A549 (cell line): ENCODE results near the gene RAB8B. TPM values are rescaled to one million over a fixed set of nuclear protein-coding genes. Genes with fewer than 3 reads are reported as not detected.

ENCODE experiments used
- ATAC-seq, 2 experiments: fragments of 200-7000 bp in 1 of 2; fragments of >200 bp in 1 of 2; cut with Nextera tagmentation in 1 of 2; cut with Tn5 transposase in 1 of 2; 3 replicates each; pipeline versions ENCODE4 v1.8.0 to v1.9.1; 2018 to 2020; ENCODE audit warnings: mild to moderate bottlenecking in 1 of 2, moderate library complexity in 1 of 2
- CTCF ChIA-PET: fragments of 300-600 bp; sonication (Branson Sonifier 250); formaldehyde crosslinking; extraction: SDS; loops from one replicate; lab custom pipeline; 2021; ENCODE audit warnings: antibody characterized with exemption, inconsistent platforms; lab: Yijun Ruan, JAX
- POLR2A ChIA-PET: fragments of 350-600 bp; formaldehyde crosslinking; extraction: SDS; loops from one replicate; lab custom pipeline; 2021; ENCODE audit warnings: antibody characterized with exemption, inconsistent platforms; lab: Yijun Ruan, JAX
- DNase-seq, 2 experiments: peaks; one replicate each; pipeline versions ENCODE4 v3.0.0 to v3.0.0-alpha.2; 2011 to 2016; ENCODE audit warnings: low read depth in 1 of 2, low spot score in 1 of 2
- FAIRE-seq: peaks from 2 replicates; lab custom pipeline; 2011; peaks lifted over from hg19 to GRCh38; lab: Jason Lieb, UNC
- H3K27ac ChIP-seq, 2 experiments: fragments of >200 bp; sonication (Bioruptor Twin); formaldehyde crosslinking; 3 replicates each; pipeline ENCODE4 v1.5.1; 2016 to 2017
- H3K4me1 ChIP-seq: fragments of >200 bp; sonication (Bioruptor Twin); formaldehyde crosslinking; 3 replicates; pipeline ENCODE4 v1.6.1; 2016
- H3K4me2 ChIP-seq: fragments of >200 bp; sonication (Bioruptor Twin); formaldehyde crosslinking; 3 replicates; pipeline ENCODE4 v1.6.1; 2016
- H3K4me3 ChIP-seq: fragments of >200 bp; sonication (Bioruptor Twin); formaldehyde crosslinking; 3 replicates; pipeline ENCODE4 v1.5.1; 2016
- H3K9me3 ChIP-seq: fragments of >200 bp; sonication (Bioruptor Twin); formaldehyde crosslinking; 3 replicates; pipeline ENCODE4 v1.6.1; 2016
- CBX2 ChIP-seq: fragments of 200-600 bp; sonication (generic); IDR thresholded peaks from 2 replicates; pipeline ENCODE4 v1.6.1; 2016; ENCODE audit warnings: low read depth, mild to moderate bottlenecking, borderline replicate concordance
- CEBPB ChIP-seq, 2 experiments: fragments of >200 bp in 1 of 2; sonication (Bioruptor Twin) in 1 of 2; formaldehyde crosslinking in 1 of 2; IDR thresholded peaks; 2 replicates each; pipeline ENCODE4 v1.6.1; 2012 to 2016
- CHD2 ChIP-seq: fragments of 150-350 bp; IDR thresholded peaks from 2 replicates; pipeline ENCODE4 v1.6.1; 2014; ENCODE audit warnings: low read length; ENCODE audit not compliant: partially characterized antibody
- ESRRA ChIP-seq: fragments of 150-350 bp; IDR thresholded peaks from 2 replicates; pipeline ENCODE4 v1.6.1; 2014; ENCODE audit warnings: mild to moderate bottlenecking, low read length, borderline replicate concordance
- GATA3 ChIP-seq: IDR thresholded peaks from 2 replicates; pipeline ENCODE4 v1.6.1; 2012; ENCODE audit warnings: borderline replicate concordance
- HOXA7 ChIP-seq: fragments of 250-450 bp; sonication (Bioruptor Pico); IDR thresholded peaks from 2 replicates; pipeline ENCODE4 v1.5.0; 2020; ENCODE audit warnings: mild to moderate bottlenecking, moderate library complexity
- HOXB13 ChIP-seq: fragments of 250-450 bp; sonication (Bioruptor Pico); IDR thresholded peaks from 2 replicates; pipeline ENCODE4 v1.5.0; 2020; ENCODE audit warnings: low read depth, mild to moderate bottlenecking, moderate library complexity
- MYC ChIP-seq: IDR thresholded peaks from 2 replicates; pipeline ENCODE4 v1.6.1; 2012; ENCODE audit warnings: mild to moderate bottlenecking, inconsistent platforms, low read length, improper control_type of control experiment, borderline replicate concordance
- NFE2L2 ChIP-seq: fragments of 150-350 bp; conservative IDR thresholded peaks from 2 replicates; pipeline ENCODE4 v1.6.1; 2014; ENCODE audit warnings: low read length
- NPAS2 ChIP-seq: fragments of 250-450 bp; sonication (Bioruptor Pico); IDR thresholded peaks from 2 replicates; pipeline ENCODE4 v1.8.0; 2022; ENCODE audit warnings: mild to moderate bottlenecking, moderate library complexity, borderline replicate concordance
- PHF8 ChIP-seq: fragments of 200-600 bp; sonication (generic); IDR thresholded peaks from 2 replicates; pipeline ENCODE4 v1.6.1; 2016; ENCODE audit warnings: low read depth, mild to moderate bottlenecking, antibody characterized with exemption, moderate library complexity, borderline replicate concordance
- RAD21 ChIP-seq, 2 experiments: fragments of >200 bp in 1 of 2; sonication (Bioruptor Twin) in 1 of 2; formaldehyde crosslinking in 1 of 2; IDR thresholded peaks in 1 of 2; conservative IDR thresholded peaks in 1 of 2; 2 replicates in 1 of 2; 3 replicates in 1 of 2; pipeline ENCODE4 v1.6.1; 2012 to 2018; ENCODE audit warnings: inconsistent platforms in 1 of 2
- TFCP2L1 ChIP-seq: fragments of 250-450 bp; sonication (Bioruptor Pico); IDR thresholded peaks from 2 replicates; pipeline ENCODE4 v1.5.0; 2021; ENCODE audit warnings: mild to moderate bottlenecking
- TP53 ChIP-seq: fragments of 250-450 bp; sonication (Bioruptor Pico); IDR thresholded peaks from 2 replicates; pipeline ENCODE4 v1.5.0; 2021; ENCODE audit warnings: mild to moderate bottlenecking, moderate library complexity
- WGBS: methylation state at CpG from one replicate; pipeline ENCODE4 v1.1.6; 2017; ENCODE audit errors: missing lambda C conversion rate; 5-methylcytosine and 5-hydroxymethylcytosine counted together
- polyA plus RNA-seq, 4 experiments: library from polyadenylated mRNA; depleted of rRNA in 3 of 4; stranded (reverse); fragments of >200 nt; fragmentation: RNase III in 1 of 4; extraction: RNeasy Plus Mini Kit Qiagen cat#74134 plus additional on column Dnase treatment in 1 of 4; gene quantifications; 2 replicates in 3 of 4; 3 replicates in 1 of 4; pipeline ENCODE4 v1.2.3, GENCODE V29; 2011 to 2017
- TF ChIP-seq, protein P1 (sequence below): fragments of 250-450 bp; sonication (Bioruptor Pico); IDR thresholded peaks from 2 replicates; pipeline ENCODE4 v1.5.0; 2021; ENCODE audit warnings: mild to moderate bottlenecking, moderate library complexity, borderline replicate concordance
- TF ChIP-seq, protein P2 (sequence below): IDR thresholded peaks from 2 replicates; pipeline ENCODE4 v1.6.1; 2012
- TF ChIP-seq, protein P3 (sequence below): fragments of >200 bp; sonication (Bioruptor Twin); formaldehyde crosslinking; IDR thresholded peaks from 3 replicates; pipeline ENCODE4 v1.6.1; 2016
- TF ChIP-seq, protein P4 (sequence below): fragments of 200-600 bp; sonication (generic); IDR thresholded peaks from 2 replicates; pipeline ENCODE4 v1.6.1; 2016; ENCODE audit warnings: antibody characterized with exemption, mild to moderate bottlenecking, moderate library complexity
- TF ChIP-seq, protein P5 (sequence below): fragments of >200 bp; sonication (Bioruptor Twin); formaldehyde crosslinking; IDR thresholded peaks from 3 replicates; pipeline ENCODE4 v1.5.1; 2016

The RAB8B gene
- polyA plus RNA-seq, 2 of the 4 experiments (the other 2 are of a cell fraction), result 21.5 to 41.4 TPM

DNA sequence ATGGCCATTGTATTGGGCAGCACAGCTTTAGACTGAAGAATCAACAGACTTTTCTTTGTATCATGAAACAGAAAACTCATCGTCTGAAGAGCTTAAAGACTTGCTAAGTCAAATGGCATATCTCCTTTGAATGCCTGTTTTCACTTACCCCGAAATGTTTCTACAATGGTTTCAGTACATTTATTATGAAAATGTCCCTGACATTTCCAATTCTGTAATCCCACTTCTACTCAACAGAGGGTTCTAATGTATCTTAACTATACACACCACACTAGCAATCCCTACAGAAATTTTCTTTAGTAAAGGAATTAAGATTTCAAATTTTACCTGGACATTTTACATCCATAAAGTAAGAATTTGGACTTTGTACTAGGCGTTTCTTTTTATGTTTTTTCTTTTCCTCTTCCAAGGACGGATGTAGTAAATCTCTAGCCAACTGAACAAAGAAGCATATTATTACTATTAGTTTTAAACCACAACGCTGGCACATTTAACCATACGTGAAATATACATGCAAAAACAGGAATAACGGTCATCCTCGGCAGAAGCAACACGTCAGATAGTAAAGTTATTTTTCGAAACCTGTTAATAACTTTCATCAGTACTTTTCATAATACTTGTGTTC, 33.2 kb upstream of the RAB8B start:
- ATAC-seq, result no peak
- Histone ChIP-seq H3K4me1 (peaks cover 32% of the 10 kb centered on the region), H3K4me3 (peak overlapping the region; percentile 74), H3K27ac (peak overlapping the region; percentile 95 to 98), H3K4me2 (peak overlapping the region; percentile 78), H3K9me3 (no peaks in the 10 kb centered on the region)
- ChIA-PET CTCF (interaction anchor here (0.7 to 2.0 kb wide), 7 partner anchors 9 to 370 kb away, joined by 3 to 10 read pairs (median 3); no protein-coding TSS in a partner anchor), POLR2A (interaction anchor here (0.9 to 2.3 kb wide), 12 partner anchors 9 to 348 kb away, joined by 3 to 20 read pairs (median 6); partner anchors contain the start of gene USP3)
- DNase-seq, result no peak
- peak; percentile 63 for FAIRE-seq
- WGBS, result 2% methylated on average over 10 of the region's 10 CpGs
- no peak for TF ChIP-seq CHD2
- no peak for TF ChIP-seq HOXB13 (CRISPR knock-in tag)
- TF ChIP-seq HOXA7, result 0 out of 2 replicates have a peak, but pooled peaks have one; percentile 28
- TF ChIP-seq, protein P1, sequence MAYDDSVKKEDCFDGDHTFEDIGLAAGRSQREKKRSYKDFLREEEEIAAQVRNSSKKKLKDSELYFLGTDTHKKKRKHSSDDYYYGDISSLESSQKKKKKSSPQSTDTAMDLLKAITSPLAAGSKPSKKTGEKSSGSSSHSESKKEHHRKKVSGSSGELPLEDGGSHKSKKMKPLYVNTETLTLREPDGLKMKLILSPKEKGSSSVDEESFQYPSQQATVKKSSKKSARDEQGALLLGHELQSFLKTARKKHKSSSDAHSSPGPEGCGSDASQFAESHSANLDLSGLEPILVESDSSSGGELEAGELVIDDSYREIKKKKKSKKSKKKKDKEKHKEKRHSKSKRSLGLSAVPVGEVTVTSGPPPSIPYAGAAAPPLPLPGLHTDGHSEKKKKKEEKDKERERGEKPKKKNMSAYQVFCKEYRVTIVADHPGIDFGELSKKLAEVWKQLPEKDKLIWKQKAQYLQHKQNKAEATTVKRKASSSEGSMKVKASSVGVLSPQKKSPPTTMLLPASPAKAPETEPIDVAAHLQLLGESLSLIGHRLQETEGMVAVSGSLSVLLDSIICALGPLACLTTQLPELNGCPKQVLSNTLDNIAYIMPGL, result 0 out of 2 replicates have a peak, but pooled peaks have one; percentile 44
- TF ChIP-seq RAD21 (conservative IDR thresholded peaks at IDR 0.05 in 1 of 2, IDR thresholded peaks at IDR 0.05 in 1 of 2), result peak in 1 of 2 experiments; percentile 7; a peak in 2 of 5 replicates

DNA sequence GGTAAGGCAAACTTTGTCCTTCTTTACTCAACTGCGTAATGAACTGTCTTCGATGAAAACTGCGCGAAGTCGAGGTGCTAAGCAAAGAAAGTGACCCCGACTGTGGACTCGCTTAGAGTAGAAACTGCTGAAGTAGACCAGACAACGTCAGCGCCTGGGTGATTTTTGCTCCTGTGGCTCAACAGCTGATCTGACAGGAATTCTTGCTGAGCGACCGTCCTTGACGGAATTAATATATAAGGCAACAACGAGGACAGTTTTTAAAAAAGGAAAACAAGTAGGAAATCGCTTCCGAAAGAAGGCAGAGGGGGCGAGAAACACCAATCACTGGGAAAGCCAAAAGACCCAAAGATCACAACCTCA, 32.7 kb upstream of the RAB8B start:
- FAIRE-seq, result no peak

DNA sequence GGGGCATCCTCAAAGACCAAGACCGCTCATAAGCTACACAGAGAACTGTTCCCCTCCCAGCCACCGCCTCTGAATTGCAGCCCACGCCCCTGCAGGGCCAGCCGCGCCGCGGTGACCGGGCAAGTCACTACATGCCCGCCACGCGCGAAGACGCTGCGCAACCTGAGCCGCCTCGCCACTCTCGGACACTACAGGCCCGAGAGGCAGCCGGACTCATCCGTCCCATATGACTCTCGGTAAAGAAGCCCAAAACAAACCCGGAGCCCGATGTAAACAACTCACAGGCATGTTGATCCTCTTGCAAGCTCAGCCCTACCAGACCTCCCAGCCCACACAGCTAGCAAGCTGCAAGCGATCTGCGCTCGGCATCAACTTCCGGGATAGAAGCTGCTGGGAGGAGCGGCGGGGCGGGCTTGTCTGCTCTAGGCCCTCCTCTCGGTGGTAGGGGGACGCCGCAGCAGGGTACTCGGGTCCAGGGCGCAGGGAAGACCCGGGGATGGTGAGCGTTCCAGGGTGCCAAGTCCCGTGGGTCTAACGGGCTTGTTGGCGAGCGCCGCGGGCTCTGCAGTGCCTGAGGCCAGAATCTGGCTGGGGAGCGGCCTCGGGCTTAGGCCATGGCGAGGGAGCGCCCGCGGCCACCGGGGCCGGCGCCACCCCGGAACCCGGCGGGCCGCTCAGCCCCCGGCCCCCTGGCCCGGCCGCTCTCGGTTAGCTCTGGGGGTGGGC, 32.1 kb upstream of the RAB8B start, which contains the start of gene RPS27L:
TSS of gene RPS27L (minus strand) at position 360 of the 726 bp plus-strand sequence. CDS start at position 288, 72 bp downstream.
- H3K4me2 ChIP-seq, result peak within 1 kb of the TSS; percentile 86
- FAIRE-seq, result peak; percentile 93
- peak within 1 kb of the TSS; percentile 95 to 98 for H3K27ac ChIP-seq
- POLR2A ChIA-PET, result interaction anchor here (0.6 to 2.3 kb wide), 29 partner anchors 10 to 443 kb away, joined by 3 to 24 read pairs (median 4); partner anchors contain the start of genes APH1B, RAB8B and USP3
- no peaks in the 10 kb centered on the region for H3K9me3 ChIP-seq
- peaks cover 32% of the 10 kb centered on the region for H3K4me1 ChIP-seq
- WGBS, result 1% methylated on average over 57 of the region's 60 CpGs
- ATAC-seq, result peak; percentile 98
- CTCF ChIA-PET, result interaction anchor here (0.7 to 1.9 kb wide), 13 partner anchors 9 to 375 kb away, joined by 3 to 10 read pairs (median 3); partner anchors contain the start of gene APH1B
- H3K4me3 ChIP-seq, result peak within 1 kb of the TSS; percentile 74
- DNase-seq, result peak; percentile 96 to 98
- TF ChIP-seq CEBPB (IDR thresholded peaks at IDR 0.05), result no peak; a peak in 1 of 4 replicates
- peak; percentile 99 for TF ChIP-seq TP53 (CRISPR knock-in tag)
- TF ChIP-seq PHF8, result peak; percentile 75
- TF ChIP-seq NPAS2 (CRISPR knock-in tag), result no peak
- TF ChIP-seq, protein P2, sequence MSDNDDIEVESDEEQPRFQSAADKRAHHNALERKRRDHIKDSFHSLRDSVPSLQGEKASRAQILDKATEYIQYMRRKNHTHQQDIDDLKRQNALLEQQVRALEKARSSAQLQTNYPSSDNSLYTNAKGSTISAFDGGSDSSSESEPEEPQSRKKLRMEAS, result peak; percentile 92
- no peak for TF ChIP-seq NFE2L2
- no peak for TF ChIP-seq TFCP2L1 (CRISPR knock-in tag)
- TF ChIP-seq, protein P3, sequence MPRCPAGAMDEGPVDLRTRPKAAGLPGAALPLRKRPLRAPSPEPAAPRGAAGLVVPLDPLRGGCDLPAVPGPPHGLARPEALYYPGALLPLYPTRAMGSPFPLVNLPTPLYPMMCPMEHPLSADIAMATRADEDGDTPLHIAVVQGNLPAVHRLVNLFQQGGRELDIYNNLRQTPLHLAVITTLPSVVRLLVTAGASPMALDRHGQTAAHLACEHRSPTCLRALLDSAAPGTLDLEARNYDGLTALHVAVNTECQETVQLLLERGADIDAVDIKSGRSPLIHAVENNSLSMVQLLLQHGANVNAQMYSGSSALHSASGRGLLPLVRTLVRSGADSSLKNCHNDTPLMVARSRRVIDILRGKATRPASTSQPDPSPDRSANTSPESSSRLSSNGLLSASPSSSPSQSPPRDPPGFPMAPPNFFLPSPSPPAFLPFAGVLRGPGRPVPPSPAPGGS, result peak; percentile 96
- peak; percentile 74 for TF ChIP-seq MYC
- TF ChIP-seq, protein P4, sequence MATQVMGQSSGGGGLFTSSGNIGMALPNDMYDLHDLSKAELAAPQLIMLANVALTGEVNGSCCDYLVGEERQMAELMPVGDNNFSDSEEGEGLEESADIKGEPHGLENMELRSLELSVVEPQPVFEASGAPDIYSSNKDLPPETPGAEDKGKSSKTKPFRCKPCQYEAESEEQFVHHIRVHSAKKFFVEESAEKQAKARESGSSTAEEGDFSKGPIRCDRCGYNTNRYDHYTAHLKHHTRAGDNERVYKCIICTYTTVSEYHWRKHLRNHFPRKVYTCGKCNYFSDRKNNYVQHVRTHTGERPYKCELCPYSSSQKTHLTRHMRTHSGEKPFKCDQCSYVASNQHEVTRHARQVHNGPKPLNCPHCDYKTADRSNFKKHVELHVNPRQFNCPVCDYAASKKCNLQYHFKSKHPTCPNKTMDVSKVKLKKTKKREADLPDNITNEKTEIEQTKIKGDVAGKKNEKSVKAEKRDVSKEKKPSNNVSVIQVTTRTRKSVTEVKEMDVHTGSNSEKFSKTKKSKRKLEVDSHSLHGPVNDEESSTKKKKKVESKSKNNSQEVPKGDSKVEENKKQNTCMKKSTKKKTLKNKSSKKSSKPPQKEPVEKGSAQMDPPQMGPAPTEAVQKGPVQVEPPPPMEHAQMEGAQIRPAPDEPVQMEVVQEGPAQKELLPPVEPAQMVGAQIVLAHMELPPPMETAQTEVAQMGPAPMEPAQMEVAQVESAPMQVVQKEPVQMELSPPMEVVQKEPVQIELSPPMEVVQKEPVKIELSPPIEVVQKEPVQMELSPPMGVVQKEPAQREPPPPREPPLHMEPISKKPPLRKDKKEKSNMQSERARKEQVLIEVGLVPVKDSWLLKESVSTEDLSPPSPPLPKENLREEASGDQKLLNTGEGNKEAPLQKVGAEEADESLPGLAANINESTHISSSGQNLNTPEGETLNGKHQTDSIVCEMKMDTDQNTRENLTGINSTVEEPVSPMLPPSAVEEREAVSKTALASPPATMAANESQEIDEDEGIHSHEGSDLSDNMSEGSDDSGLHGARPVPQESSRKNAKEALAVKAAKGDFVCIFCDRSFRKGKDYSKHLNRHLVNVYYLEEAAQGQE, result 0 out of 2 replicates have a peak, but pooled peaks have one; percentile 24

More for the DNA sequence above, 32.7 kb upstream of the RAB8B start:
- DNase-seq (peak in 1 of 2 experiments; percentile 44), ATAC-seq (peak; percentile 27 to 29; a peak in 4 of 6 replicates)
- H3K4me2 ChIP-seq, result peak overlapping the region; percentile 78
- H3K4me1 ChIP-seq, result peaks cover 32% of the 10 kb centered on the region
- no peaks in the 10 kb centered on the region for H3K9me3 ChIP-seq
- TF ChIP-seq GATA3 (peak; percentile 10; the same call in 1 of the 2 replicates), ESRRA (no peak), CBX2 (no peak), RAD21 (conservative IDR thresholded peaks at IDR 0.05 in 1 of 2, IDR thresholded peaks at IDR 0.05 in 1 of 2) (0 out of 5 replicates have a peak, but pooled peaks of 1 of the 2 experiments have one; percentile 6), TFCP2L1 (CRISPR knock-in tag) (no peak)
- TF ChIP-seq, protein P5, sequence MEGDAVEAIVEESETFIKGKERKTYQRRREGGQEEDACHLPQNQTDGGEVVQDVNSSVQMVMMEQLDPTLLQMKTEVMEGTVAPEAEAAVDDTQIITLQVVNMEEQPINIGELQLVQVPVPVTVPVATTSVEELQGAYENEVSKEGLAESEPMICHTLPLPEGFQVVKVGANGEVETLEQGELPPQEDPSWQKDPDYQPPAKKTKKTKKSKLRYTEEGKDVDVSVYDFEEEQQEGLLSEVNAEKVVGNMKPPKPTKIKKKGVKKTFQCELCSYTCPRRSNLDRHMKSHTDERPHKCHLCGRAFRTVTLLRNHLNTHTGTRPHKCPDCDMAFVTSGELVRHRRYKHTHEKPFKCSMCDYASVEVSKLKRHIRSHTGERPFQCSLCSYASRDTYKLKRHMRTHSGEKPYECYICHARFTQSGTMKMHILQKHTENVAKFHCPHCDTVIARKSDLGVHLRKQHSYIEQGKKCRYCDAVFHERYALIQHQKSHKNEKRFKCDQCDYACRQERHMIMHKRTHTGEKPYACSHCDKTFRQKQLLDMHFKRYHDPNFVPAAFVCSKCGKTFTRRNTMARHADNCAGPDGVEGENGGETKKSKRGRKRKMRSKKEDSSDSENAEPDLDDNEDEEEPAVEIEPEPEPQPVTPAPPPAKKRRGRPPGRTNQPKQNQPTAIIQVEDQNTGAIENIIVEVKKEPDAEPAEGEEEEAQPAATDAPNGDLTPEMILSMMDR, result no peak
- WGBS, result 2% methylated on average over 16 of the region's 16 CpGs
- CTCF ChIA-PET, result interaction anchor here (0.7 to 1.9 kb wide), 9 partner anchors 10 to 374 kb away, joined by 3 to 10 read pairs (median 3); partner anchors contain the start of gene APH1B
- peak overlapping the region; percentile 74 for H3K4me3 ChIP-seq
- POLR2A ChIA-PET, result interaction anchor here (0.9 to 2.3 kb wide), 26 partner anchors 10 to 444 kb away, joined by 3 to 24 read pairs (median 4); partner anchors contain the start of genes APH1B, RAB8B and USP3
- peak overlapping the region; percentile 95 to 98 for H3K27ac ChIP-seq
